AG20443 (cell line): ENCODE results near the gene SERPINE2.

Source experiments
- DNase-seq: peaks from one replicate; pipeline ENCODE4 v3.0.0; 2012; ENCODE audit warnings: low spot score, mixed read lengths

SERPINE2 gene, protein sequence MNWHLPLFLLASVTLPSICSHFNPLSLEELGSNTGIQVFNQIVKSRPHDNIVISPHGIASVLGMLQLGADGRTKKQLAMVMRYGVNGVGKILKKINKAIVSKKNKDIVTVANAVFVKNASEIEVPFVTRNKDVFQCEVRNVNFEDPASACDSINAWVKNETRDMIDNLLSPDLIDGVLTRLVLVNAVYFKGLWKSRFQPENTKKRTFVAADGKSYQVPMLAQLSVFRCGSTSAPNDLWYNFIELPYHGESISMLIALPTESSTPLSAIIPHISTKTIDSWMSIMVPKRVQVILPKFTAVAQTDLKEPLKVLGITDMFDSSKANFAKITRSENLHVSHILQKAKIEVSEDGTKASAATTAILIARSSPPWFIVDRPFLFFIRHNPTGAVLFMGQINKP

DNA sequence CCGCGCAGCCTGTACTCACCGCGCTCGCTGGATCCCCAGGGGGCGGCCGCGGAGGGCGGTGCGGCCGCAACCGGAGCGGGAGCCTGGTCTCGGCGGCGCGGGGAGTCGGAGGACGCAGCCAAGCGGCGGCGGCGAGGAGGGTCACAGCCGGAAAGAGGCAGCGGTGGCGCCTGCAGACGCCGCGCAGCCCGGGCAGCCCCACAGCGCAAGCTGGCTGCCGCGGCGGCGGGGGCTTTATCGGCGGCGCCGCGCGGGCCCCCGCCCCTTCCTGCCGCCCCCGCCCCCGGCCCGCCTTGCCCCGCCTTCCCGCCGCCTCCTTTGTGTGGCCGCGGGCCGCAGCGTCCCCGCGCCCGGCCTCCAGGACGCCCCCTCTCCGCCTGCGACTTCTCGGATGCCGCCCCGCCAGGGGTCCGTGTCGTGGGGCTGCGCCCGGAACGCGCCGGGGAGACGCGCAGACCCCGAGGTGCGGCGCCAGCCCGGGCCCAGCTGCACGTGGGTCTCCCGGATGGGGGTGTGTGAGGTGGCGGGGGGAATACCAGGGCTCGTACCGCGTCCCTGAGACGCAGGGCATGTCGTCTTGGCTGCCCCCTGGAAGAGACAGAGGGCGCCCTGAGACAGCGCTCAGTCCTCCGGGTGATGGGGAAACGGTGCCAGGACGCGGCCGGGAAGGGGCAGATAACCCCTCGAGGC, at the start of gene SERPINE2:
SERPINE2 (minus strand) TSS at position 207 of the 690 bp plus-strand sequence. CDS start 37,386 bp downstream, outside the sequence.
- DNase-seq, result peak; percentile 96

DNA sequence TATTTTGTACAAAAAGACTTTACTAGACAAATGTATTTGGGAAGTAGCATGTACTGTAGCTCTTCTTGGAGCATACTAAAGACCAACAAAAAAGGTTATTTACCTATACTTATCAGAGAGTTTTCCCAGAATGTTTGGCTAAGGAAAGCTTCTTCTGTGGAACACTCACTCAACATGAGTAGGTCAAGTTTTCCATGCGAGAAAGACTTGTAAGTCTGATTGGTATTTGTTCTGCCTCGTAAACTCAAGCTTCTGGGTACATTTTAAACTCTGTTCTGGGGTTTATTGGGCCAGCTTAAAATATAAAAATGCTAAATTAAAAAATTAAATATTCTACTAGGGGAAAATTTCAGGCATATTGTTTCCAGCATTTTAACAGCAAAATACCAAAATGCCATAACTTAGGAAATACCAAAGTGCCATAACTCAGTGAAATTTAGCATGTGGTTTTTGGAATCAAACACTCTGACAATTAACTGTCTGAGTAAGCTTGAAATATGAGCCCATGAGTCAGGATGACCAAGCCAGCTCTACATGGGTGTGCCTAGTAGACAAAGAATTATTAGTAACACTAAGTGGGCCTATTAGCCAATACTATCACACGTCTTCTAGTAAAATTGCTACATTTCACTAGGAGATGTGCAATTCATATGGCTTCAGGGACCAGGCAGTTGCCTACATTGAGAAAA, 47.3 kb upstream of the SERPINE2 start:
- DNase-seq, result peak; percentile 84

DNA sequence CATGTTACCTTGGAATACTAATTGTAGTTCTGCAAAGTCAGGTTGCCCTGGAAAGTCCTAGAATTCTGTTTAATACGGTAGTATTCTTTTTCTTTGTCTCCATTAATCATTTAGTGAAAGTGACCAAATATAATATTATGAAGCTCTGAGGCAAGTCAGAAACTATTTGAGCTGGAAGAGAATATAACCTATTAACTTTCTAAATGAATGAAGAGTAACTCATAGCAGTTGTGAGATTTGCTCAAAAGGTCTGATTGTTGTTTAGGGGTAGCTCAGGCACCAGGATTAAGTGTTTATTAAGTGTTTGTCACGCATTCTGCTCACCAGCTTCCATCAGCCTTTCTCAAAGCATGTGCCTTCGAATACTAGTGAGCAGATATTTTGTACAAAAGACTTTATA, 46.7 kb upstream of the SERPINE2 start:
- no peak for DNase-seq

DNA sequence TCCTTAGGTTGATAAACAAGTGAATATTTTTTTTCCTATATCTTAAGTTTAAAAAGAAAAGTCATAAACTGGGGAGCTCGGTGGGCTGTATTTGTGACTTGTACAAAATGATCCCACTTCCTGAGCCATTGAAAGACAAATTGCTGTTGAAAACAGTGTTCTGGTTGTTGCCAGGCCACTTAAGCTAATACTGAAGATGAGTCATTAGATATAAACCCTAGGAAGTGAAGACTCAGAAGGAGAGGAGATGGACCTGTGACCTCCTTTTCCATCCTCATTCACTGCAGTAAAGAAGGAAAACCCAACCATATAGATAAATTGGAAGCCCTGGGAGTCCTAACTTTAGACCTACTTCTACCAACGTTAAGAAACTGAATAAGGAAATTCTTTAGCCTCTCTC, 46.2 kb upstream of the SERPINE2 start:
- peak; percentile 67 for DNase-seq

DNA sequence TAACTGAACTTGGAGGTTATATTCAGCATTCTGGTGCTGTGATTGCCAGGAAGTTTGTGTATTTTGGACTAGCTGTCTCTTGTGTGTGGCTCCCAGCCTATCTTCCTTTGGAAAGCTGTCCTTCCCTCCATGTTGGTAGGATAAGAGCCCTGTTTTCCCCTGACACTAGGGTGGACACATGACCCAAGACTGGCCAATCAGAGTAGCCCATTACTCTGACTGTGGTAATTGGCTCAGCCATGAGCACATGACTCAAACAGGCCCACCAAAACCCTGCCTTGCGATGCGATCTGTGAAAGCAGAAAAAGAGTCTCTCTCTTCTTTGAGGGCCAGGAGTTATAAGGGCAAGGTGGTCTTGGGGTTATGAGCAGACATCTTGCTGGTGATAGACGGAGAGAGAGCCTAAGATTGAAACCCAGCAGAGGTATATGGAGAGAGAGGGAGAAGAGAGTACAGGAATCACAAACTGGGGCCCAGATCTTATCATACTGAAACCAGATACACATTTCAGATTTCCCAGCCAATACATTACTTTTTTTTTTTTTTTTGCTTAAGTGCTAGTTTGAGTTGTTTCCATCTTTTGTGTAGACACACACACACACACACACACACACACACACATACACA, 45.3 kb upstream of the SERPINE2 start:
- no peak for DNase-seq

DNA sequence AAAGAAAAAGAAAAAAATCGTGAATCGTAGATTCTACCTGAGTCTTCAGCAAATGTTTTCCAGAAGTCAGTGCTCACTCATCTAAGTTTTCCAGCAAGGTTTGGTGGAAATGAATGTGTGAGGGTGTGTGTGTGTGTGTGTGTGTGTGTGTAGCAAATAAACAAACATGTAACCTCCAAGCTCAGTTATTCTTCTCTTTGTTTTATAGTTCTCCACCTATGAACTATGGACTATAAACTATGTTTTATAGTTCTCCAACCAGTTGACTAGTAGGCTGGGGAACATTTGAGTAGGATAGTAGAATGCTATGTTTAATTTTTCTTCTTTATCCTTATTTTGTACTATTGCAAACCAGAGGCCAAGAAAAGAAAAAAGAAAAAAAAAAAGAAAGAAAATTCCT, 44.6 kb upstream of the SERPINE2 start:
- no peak for DNase-seq

DNA sequence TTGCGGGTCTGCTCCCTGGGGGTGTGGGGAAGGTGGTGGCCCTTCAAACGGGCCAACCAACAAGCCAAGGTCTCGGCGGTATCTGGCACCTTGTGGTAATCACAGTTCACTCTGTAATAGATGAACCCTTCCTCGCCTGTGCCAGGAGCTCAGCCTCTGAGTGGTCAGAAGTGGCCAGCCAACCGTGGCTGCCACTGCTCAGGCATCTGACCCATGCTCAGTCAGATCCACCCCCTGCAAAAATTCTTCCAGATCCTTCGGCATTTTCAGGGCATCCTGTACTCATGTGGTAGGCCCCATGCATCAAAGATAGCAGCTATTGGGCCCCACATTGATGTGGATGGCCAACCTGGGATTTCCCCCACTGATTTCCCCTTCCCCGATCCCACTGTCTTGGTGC, 39.6 kb upstream of the SERPINE2 start:
- DNase-seq, result no peak

DNA sequence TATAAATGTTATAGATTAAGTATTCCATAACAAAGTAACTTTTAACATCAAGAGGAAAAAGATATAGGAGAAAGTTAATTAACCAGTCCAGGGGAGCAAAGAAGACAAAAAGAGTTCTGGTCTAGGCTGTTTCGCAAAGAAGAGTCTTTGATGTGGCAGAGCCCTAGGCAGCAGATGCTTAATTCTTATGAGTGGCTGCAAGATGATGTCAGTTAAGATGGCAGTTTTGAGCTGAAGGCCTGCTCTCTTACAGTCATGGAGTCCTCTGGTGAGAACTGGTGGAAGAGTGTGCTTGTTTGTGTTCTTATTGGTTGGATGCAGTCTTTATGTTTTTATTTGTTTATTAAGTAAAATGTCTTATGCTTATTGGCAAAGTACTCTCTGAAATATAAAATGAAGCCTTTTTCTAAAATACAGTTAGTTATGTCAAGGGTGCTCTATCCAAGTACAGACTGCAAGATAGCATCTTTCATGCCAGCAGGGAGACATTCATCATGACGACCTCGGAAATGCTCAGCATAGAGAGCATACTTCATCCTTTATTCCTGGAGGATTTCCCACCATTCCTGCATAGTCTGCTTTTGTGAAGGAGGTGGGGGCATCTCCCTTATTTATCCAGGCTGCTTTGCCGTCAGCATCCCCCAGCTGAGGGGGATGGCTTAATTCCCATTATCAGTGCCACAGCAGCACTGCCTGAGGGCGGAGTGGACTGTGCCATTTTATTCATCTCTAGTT, 38.9 kb upstream of the SERPINE2 start:
- no peak for DNase-seq

DNA sequence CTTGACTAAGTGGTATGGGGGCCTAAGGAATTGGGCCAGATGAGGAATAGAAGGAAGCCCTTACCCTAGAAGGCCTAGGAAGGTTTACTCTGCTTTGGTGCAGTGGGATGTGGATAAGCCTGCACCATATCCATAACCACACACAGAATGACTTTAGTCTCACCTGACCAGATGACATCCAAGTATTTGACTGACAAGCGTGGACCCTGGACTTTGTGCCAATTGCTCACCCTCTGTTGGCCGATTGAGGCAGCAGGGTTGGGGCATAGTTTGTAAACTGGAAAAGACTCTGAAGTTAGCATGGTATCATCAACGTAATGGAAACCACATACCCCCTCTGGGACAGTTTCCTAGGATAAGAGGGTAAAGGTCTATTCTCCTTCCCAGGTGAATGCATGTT, 36.5 kb upstream of the SERPINE2 start:
- DNase-seq, result no peak

DNA sequence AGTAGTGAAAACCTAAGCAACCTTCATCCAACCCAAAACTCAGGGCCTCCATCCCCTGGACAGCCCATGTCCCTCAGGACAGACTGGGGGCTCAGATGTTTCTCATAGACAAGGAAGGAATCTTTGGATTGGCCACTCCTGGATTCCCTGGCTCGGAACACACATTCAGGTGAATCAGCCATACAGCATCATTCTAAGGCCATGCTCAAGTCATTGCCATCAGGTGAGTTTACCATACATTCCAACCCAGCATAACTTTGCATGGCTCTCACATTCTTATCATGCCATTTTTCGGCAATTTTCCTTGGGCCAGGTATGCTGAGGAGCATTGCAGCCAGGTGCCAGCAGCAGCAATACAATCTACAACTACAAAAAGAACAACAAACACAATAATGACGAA, 34.6 kb upstream of the SERPINE2 start:
- DNase-seq, result no peak

DNA sequence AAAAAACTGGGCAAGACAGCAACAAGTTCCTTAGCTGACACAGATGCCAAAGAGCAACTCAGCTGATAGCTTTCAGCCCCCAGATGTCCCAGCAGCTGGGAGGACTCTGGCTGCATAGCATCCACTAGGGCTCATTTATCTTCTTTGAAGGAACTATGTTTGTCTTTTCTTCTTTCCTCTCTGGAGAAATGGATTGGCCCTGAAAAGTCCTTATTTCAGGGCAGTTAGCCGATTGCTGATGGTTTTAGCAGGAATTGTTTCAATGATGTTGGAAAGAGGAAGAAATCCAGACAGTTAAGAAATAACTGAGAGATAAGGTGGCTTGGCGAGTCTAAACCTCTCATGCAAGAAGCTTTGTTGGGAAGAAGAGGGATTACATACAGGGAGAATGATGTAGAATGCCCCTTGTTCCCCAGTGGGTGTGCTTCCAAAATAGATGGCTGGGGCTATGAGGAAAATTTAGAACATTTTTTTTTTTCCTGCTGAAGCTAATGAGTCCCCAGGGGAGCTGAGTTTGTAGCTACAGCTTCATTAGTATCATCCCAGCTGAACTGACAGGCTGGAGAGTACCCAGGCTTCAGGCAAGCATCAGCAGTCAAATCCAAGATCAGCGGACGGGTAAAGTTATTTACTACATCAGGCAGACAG, 33.6 kb upstream of the SERPINE2 start:
- peak; percentile 64 for DNase-seq

DNA sequence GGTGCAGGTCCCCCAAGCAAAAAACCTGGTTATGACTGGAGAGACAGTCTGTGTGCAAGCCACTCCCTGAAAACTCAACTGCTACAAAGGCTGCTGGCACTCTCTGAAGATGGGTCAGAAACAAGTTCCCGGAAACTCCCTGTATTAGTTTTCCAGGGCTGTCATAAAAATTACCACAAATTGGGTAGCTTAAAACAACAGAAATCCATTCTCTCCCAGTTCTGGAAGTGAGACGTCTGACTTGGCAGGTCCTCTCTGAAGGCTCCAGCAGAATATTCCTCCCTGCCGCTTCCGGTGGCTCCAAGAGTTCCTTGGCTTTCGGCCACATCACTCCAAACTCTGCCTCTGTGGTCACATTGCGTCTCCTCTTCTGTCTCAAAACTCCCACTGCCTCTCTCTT, 30.1 kb upstream of the SERPINE2 start:
- DNase-seq, result peak; percentile 64

DNA sequence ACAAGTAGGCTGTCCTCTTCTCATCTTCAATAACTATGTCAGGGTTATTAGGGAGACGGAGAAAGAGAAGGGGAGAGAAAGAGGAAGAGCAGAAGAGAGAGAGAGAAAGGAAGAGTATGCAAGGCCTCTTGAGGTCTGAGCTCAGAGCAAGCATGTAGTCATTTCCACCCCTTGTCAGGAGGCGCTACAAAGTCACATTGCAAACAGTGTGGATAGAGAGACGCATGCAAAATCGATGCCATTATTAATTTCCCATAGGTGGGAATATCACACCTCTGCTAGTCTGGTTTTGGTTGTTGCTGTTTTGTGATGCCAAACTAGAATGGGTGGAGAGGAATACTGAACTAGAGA, 24.2 kb upstream of the SERPINE2 start:
- no peak for DNase-seq

DNA sequence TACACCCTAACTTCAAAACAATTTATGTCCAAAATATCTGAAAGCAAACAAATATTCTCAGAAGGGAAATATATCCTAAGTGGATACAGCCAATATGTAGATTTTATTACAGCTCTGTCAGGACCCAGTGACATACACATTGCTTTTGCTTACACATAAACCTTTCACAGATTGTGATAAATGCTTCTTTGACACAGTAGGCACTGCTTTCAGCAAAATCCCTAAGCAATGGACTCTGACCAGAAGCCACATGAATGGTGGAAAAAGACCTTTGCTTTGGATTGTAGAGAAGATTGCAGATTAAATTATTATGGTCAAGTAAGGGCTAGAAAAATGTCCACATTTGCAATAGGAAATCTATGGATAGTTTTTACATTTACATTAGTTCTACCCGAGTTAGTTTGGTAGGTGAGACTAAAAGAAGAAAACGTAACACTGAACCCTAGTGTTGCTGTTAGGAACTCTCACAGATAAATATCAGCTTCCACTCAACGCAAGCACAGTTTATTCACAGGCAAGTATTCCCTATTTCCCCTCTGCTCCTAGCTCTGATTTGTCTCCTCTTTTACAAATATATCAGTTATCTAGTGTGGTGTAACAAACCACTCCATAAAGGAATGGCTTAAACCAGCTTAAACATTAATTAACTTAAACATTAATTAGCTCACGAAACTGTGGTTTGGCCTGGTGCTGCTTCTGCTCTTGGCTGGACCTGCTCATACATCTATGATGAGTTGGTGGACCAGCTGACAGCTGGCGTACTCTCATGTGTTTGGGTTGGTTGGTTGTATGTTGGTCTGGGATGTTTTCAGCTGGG, 23.6 kb upstream of the SERPINE2 start:
- no peak for DNase-seq

DNA sequence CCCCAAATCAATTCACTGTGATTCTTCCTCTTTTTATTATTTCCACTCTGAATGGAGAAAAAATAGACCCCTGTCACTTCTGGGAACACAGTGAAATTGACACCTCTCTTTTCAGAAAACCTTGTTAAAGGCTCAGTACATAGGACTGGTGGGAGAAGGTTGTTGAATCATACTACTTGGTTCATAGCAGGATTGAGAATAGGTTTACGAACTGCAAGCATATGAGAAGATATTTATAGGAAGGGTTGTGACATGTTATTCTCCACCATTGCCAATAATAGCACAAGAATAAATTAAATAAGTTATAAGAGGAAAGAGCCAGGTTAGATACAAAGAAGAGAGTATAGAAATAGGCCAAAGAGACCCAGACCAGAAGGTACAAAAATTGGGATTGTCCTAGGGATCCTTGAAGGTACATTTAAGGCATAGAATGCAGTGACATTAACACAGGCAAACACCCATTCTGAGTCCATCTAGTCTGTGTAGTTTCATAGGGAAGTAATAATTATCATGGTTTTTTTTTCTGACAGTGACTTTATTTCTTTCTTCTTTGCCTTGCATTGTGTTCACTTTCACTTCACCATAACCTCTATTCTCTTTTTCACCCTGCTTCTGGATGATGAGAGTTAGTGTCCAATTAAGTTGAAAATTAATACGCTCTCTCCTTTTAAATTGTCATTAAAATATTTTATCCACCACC, 21.8 kb upstream of the SERPINE2 start:
- no peak for DNase-seq

DNA sequence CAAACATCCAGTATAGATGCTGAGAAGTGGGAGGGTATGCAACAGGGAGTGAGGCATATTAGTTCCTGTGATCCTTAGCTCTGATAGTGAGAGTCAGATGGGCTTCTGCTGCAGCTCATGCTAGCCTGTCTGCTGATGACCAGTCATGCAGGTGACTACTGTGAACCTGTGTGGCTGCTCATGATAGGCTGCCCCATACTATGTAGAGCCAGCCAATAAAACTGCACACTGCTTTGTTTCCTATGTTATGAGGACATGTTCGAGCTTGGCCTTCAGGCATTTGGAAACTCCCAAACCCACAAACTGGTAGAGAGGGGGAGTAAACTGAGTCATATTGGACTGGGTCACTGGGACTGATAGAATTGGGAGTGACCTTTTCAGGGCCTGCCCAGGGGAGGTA, 20.1 kb upstream of the SERPINE2 start:
- no peak for DNase-seq

DNA sequence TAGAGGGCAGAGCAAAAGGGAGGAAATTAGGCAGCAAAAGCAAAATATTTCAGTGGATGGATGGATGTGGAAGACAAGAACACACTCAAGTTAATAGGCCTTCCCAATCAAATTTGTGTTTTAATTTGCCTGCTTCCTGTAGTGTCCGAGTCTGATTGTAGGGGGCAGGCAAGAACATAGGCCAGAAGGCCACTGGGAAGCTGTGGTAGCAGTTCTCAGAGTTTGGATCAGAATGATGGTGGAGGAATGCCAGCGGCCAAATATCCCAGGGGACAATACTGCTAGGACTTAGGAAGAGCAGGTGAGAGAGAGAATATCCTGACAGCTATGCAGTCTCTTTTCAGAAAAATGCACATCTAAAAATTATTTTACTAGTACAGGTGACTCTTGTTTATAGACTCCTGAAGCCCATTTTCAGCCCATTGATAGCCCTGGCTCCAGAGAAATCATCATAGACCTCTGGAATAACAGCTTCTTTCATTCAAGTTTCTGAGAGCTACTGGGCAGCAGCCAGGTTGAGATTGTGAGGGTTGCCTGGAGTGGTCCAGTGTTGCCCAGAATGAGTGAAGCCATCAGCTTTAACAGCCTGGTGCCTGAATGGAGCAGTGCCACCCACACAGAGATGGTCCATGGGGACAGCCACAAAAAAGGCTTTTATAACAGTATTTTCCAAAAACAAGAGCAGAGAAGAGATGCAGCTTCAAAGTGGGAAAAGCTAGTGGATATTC, 19.1 kb upstream of the SERPINE2 start:
- no peak for DNase-seq

DNA sequence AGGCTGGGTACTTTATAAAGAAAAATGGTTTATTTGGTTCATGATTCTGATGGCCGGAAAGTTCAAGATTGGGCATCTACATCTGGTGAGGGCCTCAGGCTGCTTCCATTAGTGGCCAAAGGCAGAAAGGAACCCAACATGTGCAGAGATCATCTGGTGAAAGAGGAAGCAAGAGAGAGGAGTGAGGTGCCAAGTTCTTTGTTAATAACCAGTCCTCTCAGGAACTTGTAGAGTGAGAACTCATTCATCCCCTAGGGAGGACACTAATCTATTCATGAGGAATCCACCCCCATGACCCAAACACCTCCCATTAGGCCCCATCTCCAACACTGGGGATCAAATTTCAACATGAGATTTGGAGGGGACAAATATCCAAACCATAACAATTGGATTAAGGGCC, 17.8 kb upstream of the SERPINE2 start:
- no peak for DNase-seq

DNA sequence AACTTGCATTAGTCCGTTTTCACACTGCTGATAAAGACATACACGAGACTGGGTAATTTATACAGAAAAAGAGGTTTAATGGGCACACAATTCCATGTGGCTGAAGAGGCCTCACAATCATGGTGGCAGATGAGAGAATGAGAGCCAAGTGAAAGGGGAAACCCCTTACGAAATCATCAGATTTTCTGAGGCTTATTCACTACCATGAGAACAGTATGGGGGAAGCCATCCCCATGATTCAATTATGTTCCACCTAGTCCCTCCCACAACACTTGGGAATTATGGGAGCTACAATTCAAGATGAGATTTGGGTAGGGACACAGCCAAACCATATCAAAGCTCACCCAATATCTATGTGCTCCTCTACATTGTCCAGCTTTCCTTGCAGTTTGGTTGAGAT, 16.0 kb upstream of the SERPINE2 start:
- no peak for DNase-seq
